Measurements from ENCODE around the gene ZNF454. TPM values are rescaled to one million over a fixed set of nuclear protein-coding genes. Genes with fewer than 3 reads are reported as not detected.

The ZNF454 gene
- total RNA-seq, 1 experiment from 2014 or later = 0.61 TPM

DNA sequence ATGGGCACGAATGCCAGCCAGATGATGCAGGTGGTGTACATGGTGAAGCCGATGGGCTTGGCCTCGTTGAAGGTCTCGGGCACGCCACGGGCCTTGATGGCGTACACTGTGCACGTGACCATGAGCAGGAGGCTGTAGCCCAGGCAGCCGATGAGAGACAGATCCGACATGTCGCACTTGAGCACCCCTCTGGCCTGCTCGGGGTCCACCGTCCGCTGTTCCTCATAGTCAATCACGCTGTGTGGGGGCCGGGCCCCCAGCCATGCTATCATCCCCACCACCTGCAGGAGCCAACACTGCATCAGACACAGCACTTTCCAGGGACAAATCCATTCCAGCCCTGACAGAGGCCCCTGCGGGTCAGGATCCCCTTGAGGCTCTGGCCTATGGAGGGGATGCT is 41.9 kb downstream of the ZNF454 start (continued):
- TF ChIP-seq, protein P1, sequence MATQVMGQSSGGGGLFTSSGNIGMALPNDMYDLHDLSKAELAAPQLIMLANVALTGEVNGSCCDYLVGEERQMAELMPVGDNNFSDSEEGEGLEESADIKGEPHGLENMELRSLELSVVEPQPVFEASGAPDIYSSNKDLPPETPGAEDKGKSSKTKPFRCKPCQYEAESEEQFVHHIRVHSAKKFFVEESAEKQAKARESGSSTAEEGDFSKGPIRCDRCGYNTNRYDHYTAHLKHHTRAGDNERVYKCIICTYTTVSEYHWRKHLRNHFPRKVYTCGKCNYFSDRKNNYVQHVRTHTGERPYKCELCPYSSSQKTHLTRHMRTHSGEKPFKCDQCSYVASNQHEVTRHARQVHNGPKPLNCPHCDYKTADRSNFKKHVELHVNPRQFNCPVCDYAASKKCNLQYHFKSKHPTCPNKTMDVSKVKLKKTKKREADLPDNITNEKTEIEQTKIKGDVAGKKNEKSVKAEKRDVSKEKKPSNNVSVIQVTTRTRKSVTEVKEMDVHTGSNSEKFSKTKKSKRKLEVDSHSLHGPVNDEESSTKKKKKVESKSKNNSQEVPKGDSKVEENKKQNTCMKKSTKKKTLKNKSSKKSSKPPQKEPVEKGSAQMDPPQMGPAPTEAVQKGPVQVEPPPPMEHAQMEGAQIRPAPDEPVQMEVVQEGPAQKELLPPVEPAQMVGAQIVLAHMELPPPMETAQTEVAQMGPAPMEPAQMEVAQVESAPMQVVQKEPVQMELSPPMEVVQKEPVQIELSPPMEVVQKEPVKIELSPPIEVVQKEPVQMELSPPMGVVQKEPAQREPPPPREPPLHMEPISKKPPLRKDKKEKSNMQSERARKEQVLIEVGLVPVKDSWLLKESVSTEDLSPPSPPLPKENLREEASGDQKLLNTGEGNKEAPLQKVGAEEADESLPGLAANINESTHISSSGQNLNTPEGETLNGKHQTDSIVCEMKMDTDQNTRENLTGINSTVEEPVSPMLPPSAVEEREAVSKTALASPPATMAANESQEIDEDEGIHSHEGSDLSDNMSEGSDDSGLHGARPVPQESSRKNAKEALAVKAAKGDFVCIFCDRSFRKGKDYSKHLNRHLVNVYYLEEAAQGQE (IDR thresholded peaks at IDR 0.05; ENCODE audit: low read depth) = no peak
- TF ChIP-seq, protein P2, sequence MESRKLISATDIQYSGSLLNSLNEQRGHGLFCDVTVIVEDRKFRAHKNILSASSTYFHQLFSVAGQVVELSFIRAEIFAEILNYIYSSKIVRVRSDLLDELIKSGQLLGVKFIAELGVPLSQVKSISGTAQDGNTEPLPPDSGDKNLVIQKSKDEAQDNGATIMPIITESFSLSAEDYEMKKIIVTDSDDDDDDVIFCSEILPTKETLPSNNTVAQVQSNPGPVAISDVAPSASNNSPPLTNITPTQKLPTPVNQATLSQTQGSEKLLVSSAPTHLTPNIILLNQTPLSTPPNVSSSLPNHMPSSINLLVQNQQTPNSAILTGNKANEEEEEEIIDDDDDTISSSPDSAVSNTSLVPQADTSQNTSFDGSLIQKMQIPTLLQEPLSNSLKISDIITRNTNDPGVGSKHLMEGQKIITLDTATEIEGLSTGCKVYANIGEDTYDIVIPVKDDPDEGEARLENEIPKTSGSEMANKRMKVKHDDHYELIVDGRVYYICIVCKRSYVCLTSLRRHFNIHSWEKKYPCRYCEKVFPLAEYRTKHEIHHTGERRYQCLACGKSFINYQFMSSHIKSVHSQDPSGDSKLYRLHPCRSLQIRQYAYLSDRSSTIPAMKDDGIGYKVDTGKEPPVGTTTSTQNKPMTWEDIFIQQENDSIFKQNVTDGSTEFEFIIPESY (IDR thresholded peaks at IDR 0.05; ENCODE audit: extremely low read depth, insufficient replicate concordance, low read length) = no peak
- TF ChIP-seq EGR1 (IDR thresholded peaks at IDR 0.05; ENCODE audit: low read depth) = no peak

DNA sequence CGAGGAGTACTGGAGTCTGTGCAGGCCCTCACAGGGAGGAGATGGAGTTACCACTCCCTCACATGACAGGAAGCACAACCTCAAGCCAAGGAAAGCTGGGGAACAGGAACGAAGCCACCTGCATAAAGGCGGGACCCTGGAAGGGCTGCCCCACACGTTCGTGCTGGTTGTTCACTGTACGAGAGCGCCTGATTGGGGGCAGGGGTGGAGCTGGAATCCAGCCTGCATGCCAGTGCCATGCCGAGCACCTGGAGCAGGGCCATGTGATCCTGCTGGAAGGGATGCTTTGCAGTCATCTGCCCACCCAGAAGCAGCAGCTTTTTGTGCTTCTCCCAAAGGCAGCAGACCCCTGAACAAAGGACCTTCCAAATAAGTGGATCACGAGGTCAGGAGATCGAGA is 42.7 kb downstream of the ZNF454 start:
- intact Hi-C loops (cut with micrococcal nuclease) = no loop called here
- Histone ChIP-seq H3K27ac (ENCODE audit: low read depth, low read length) (no peak overlapping the region), H3K36me3 (ENCODE audit: control insufficient read depth in 1 of 2, insufficient read depth in 2 of 2, low read length in 2 of 2) (no peaks in the 10 kb centered on the region), H2AFZ (ENCODE audit: low read depth, low read length, poor library complexity, severe bottlenecking) (no peak overlapping the region), H3K4me2 (ENCODE audit: low read length) (no peak overlapping the region), H3K9ac (ENCODE audit: low read length) (no peak overlapping the region), H3K79me2 (ENCODE audit: insufficient read depth, low read length) (no peaks in the 10 kb centered on the region), H3K27me3 (ENCODE audit: insufficient read depth, low read length) (no peaks in the 10 kb centered on the region), H4K20me1 (ENCODE audit: insufficient read depth) (no peaks in the 10 kb centered on the region), H3K9me2 (ENCODE audit: insufficient read depth) (no peaks in the 10 kb centered on the region), H3K9me3 (ENCODE audit: control insufficient read depth in 1 of 2, insufficient read depth in 1 of 2, low read depth in 1 of 2, low read length in 2 of 2) (peaks cover 4 to 11% of the 10 kb centered on the region in 2 experiments; a peak in 2 of 4 replicates), H3K4me1 (ENCODE audit: control insufficient read depth in 1 of 2, insufficient read depth in 2 of 2, low read length in 2 of 2) (no peaks in the 10 kb centered on the region), H3K4me3 (replicated peaks in 1 of 2; ENCODE audit: low read depth in 1 of 2, low read length in 2 of 2) (no peak overlapping the region)
- no peak for ATAC-seq
- RAD21 ChIA-PET (ENCODE audit: low non-redundant PET in 1 of 2, low total read pairs in 2 of 2, uncharacterized antibody in 2 of 2, unreplicated experiment in 2 of 2) = no interaction called here
- CTCF ChIA-PET = no interaction called here
- no peak for TF ChIP-seq SIN3A (IDR thresholded peaks at IDR 0.05; ENCODE audit: low read depth)
- no peak for TF ChIP-seq POLR2A (IDR thresholded peaks at IDR 0.05; ENCODE audit: borderline replicate concordance, extremely low read depth, insufficient read depth, insufficient read length)
- TF ChIP-seq POLR2AphosphoS5 (IDR thresholded peaks at IDR 0.05; ENCODE audit: low read depth, low read length) = no peak
- DNase-seq (ENCODE audit: low read depth, low spot score) = no peak
- BruUV-seq (replicated peaks) = no TSS peak
- POLR2A ChIA-PET = no interaction called here
